Erythroblast (primary cell): Measurements from ENCODE around the gene RNF34.
A peak's percentile ranks its signal among the peaks of the same experiment; 100 is the strongest.

Source experiments
- DNase-seq, 2 experiments: peaks; one replicate each; lab custom pipeline; 2025; lab: John Stamatoyannopoulos, UW
- GATA1 ChIP-seq: IDR thresholded peaks from 2 replicates; pipeline ENCODE4 v1.6.1; 2011; ENCODE audit warnings: low read depth, mild to moderate bottlenecking, control low read depth, low read length, moderate library complexity
- POLR2A ChIP-seq: IDR thresholded peaks from 2 replicates; pipeline ENCODE4 v1.6.1; 2011; ENCODE audit warnings: mild to moderate bottlenecking, low read length

RNF34 gene

GRCh38 chr12:121404734-121405133, 4.8 kb downstream of the RNF34 start:
- TF ChIP-seq GATA1 = no peak
- no peak for TF ChIP-seq POLR2A
- DNase-seq = peak; percentile 27 to 52

- TF ChIP-seq POLR2A (no peak), GATA1 (no peak)
- DNase-seq = no peak
Measured at GRCh38 chr12:121405211-121405610, 5.3 kb downstream of the RNF34 start.

- DNase-seq = no peak
- TF ChIP-seq POLR2A = no peak
- no peak for TF ChIP-seq GATA1
Measured at GRCh38 chr12:121413917-121414316, 14.0 kb downstream of the RNF34 start.

- TF ChIP-seq POLR2A (no peak), GATA1 (no peak)
- peak; percentile 35 to 39 for DNase-seq
Measured at GRCh38 chr12:121417847-121418246, 17.9 kb downstream of the RNF34 start.

- TF ChIP-seq POLR2A = no peak
- no peak for TF ChIP-seq GATA1
- no peak for DNase-seq
Measured at GRCh38 chr12:121420109-121420508, 20.2 kb downstream of the RNF34 start.

GRCh38 chr12:121423253-121423652, 23.3 kb downstream of the RNF34 start:
- DNase-seq = no peak
- TF ChIP-seq POLR2A (no peak), GATA1 (no peak)

- DNase-seq = no peak
- TF ChIP-seq POLR2A (no peak), GATA1 (no peak)
Measured at GRCh38 chr12:121423682-121424623, 24.0 kb downstream of the RNF34 start.

- TF ChIP-seq GATA1 (no peak), POLR2A (no peak)
- no peak for DNase-seq
Measured at GRCh38 chr12:121424624-121424975, 24.7 kb downstream of the RNF34 start.

- DNase-seq = no peak
- TF ChIP-seq POLR2A = no peak
- no peak for TF ChIP-seq GATA1
Measured at GRCh38 chr12:121427556-121428050, 27.7 kb downstream of the RNF34 start.

- no peak for DNase-seq
- TF ChIP-seq GATA1 (no peak), POLR2A (no peak)
Measured at GRCh38 chr12:121428883-121429282, 29.0 kb downstream of the RNF34 start.

GRCh38 chr12:121430833-121431415, 31.0 kb downstream of the RNF34 start:
- TF ChIP-seq POLR2A (no peak), GATA1 (no peak)
- no peak for DNase-seq

- no peak for TF ChIP-seq POLR2A
- TF ChIP-seq GATA1 = no peak
- no peak for DNase-seq
Measured at GRCh38 chr12:121432740-121433480, 33.0 kb downstream of the RNF34 start.

GRCh38 chr12:121436706-121437105, 36.8 kb downstream of the RNF34 start:
- no peak for DNase-seq
- no peak for TF ChIP-seq GATA1
- TF ChIP-seq POLR2A = no peak

- TF ChIP-seq POLR2A (no peak), GATA1 (no peak)
Measured at GRCh38 chr12:121438905-121439304, 39.0 kb downstream of the RNF34 start.

More at GRCh38 chr12:121438905-121439304, 39.0 kb downstream of the RNF34 start:
- DNase-seq = no peak
